NCI-H1092 (cell line): ENCODE results near the gene MOV10L1.

Experiments used
- DNase-seq: peaks from one replicate; lab custom pipeline; 2025; lab: John Stamatoyannopoulos, UW

Gene MOV10L1

GRCh38 chr22:50089682-50090411, at the start of gene MOV10L1:
MOV10L1 (plus strand) TSS chr22:50090006; CDS start chr22:50090089, 83 bp downstream.
- DNase-seq, result no peak

DNA sequence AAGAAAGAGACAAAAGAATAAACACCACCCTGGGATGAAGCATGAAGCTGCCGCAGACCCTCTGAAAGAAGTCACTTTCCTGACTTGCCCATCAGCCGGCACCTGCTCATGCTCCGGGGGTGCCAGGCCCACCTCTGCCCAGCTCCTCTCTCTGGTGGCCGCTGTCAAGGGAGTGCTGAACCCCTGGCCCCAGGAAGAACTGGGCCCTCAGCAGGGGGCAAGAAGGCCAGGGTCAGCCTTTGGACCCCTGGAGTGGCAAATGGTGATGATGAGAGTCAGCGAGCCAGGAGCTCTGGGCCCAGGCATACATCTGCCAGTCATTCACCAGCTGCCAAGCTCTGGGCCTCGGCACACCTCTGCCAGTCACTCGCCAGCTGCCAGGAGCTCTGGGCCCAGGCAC, 49.1 kb upstream of the MOV10L1 start:
- no peak for DNase-seq

- no peak for DNase-seq
Observed at GRCh38 chr22:50041361-50042065, 48.3 kb upstream of the MOV10L1 start.

DNA sequence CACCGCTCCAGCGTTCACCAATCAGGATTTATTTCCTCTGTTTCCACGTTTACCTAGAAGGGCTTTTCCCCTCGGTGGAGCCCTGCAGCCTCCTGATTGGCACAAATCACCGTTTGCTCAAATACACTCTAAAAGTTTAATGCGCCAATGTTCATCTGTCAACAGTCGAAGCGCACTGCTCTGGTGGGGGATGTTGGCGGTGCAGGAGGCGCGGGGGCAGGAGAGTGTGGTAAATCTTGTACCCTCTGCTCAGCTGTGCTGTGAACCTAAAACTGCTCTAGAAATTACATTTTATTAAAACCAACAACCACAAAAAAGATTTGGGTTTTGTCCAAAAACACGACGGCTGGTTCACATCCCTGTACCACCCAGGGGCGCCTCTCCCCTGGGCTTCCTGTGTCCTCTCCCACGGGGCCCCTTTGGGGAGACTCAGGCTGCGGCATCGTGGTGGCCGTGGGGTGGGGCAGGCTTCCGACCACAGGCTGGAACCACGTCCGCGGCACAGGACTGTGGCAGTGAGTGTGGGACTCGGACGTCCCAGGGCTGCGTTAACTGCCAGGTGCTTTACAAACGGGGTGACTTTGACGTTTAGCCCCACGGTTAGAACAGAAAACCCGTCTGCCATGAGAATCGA, 45.2 kb upstream of the MOV10L1 start:
- DNase-seq, result no peak

DNA sequence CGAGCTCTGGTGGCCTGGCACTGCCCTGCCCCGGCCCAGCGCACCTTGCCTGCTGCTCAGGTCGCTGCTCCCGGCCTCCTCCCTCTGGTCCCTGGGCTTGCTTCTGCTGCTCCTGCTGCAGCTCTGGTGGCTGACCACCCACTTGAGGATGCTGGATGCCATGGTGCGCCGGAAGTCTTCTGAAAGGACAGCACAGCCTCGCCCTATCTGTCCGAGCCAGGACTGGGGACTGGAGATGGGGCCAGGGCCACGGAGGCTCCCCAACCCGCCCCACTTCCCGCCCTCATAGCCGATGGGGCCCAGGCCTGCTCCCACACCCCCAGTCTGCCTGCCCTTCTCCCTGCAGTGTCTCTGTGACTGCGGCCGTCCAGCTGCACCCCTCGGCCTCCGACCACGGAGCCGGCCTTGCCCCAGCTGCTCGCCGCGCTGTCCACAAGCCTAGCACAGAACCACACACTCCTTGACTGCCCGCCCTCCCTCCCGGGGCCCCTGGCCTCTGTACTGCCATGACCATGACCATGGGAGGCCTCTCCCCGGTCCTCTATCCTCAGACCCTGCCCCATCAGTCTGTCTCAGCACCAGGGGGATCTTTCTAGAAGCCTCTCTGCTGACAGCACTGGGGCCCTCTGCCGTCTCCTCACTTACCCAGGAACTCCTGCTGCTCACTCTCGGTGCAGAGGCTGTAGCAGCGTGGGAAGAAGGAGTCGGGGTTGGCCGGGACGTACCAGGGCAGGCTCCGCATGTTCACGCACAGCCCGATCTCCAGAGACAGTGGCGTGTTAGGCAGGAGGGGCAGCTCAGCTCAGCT, 44.4 kb upstream of the MOV10L1 start:
- DNase-seq, result no peak

DNA sequence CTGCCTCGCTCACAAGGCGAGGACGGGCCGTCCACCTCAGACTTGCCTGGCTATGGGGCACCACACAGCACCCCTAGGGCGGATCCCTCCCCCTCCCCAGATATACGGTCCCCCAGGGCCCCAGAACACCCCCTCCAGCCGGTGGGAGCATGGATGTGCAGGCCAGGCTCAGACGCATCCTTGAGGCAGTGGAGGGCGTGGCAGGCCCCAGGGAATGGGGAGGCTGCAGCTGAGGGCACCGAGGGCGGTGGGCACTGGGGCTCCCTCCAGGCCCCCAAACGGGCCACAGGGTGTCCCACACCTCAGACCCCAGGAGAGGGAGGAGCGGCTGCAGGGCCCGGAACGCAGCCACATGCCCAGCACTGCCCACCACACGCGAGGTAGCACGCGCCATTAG, 43.8 kb upstream of the MOV10L1 start:
- DNase-seq, result no peak

DNA sequence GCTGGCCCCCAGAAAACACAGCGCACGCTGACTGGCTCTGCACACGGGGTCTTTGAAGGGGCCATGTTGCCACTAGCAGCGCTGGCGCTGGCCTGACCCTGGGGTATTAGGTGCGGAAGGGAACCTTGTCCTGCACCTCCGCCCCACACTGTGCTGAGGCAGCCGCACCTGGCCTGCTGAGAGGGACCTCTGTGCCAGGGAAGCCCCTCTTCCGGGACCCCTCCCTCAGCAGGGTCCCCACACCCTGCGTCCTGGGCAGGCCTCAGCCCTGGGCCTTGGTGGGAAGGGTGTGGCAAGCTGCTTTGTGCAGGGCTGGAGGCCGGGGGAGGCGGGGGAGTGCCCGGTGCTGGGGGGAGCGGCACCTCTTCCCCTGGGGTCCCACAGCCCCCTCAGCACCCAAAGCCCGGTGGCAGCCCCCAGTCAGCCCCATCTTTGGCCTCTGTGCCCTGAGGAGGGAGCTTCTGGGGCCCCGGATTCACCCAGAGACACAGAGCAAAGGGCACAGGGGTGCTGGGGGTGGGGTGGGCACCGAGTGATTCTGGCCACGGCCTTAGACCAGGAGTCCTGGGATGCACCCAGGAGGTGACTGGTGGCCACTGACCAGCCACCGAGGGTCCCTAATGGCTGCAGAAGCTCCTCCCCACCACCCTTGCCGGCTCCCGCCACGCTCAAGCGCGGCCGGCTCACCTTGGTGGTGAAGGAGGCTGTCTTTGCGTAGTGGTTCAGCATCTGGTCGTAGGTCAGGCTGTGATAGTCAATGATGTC, 43.1 kb upstream of the MOV10L1 start:
- DNase-seq, result no peak

DNA sequence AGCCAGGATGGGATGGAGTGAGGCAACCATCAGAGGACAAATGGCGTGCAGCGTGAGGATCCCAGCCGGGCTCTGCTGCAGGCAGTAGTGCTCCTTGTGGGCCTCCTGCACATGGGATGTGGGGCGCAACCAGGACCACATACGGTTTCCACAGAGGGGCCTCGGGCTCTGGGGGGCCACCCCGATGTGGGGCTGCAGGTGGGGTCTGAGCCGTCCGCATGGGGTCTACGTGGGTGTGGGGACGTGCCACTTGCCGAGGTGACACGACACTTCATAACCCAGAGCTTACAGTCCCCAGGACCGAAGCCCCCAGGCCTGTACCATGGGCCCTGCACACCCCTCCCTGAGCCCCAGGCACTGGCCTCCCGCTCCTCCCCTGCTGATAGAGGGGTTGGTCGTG, 42.5 kb upstream of the MOV10L1 start:
- no peak for DNase-seq

GRCh38 chr22:50048061-50048765, 41.6 kb upstream of the MOV10L1 start:
- no peak for DNase-seq

DNA sequence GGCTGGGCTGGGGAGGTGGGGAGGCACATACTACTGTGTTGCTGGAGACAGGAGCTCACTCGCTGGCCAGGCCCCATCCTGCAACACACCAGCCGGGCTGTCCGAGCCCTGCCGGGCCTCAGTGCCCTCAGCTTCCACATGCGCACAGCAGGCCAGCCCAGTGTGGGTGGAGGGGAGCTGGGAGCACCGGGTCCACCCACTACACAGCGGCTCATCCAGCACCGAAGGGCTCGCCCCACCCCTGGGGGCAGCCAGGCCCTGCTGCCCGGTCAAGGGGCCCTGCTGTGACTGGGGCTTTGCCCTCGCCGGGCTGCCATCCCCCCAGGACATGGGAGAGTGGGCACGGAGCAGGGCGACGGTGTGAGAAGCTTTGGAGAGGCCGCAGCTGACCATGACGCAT, 41.0 kb upstream of the MOV10L1 start:
- no peak for DNase-seq

GRCh38 chr22:50049299-50050195, 40.3 kb upstream of the MOV10L1 start:
- no peak for DNase-seq

- DNase-seq, result no peak
Observed at GRCh38 chr22:50051930-50052329, 37.9 kb upstream of the MOV10L1 start.

DNA sequence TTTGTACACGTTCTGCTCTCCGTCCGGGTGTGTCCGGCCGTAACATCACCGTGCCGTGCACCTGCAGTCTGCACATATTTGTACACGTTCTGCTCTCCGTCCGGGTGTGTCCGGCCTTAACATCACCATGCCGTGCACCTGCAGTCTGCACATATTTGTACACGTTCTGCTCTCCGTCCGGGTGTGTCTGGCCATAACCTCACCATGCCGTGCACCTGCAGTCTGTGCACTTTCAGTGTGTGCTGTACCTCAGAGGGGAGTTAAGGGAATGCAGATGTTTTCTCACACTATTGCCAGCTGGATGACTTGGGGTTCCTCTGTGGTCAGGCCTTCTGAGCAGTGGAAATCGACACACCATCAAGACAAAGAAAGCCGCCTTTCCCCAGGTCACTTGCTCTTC, 35.9 kb upstream of the MOV10L1 start:
- no peak for DNase-seq

DNA sequence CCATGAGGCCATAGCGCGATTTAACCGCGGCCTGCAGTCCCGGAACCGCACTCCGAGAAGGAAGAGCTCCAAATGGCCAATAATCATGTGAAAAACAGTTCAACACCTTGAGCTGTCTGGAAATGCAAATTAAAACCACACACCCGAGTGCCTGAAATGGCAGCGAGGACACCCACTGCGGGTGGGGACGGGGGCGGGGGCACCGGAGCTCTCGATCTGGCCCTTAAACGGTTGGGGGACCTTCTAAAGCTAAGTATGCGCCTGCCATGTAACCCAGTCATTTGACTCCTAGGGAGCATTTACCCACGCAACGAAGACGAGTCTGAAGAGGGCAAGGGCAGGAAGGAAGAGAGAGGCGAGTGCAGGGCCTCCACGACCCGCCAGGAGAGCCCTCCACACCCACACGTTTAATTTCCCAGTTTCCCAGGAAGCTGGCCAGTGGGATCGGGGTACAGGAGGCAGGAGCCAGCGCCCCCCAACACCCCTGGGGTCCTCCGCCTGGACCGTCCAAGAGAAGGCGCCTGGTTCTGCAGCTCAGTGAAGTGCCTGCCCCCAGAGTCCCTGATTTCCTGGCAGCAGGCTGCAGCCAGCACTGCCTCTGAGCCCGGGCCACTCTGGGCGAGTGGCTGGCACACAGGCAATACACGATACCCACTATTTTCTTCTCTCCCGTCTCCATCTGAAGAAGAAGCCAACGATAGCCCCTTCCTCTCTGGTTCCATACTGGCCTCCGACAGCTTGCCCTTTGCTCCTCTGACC, 33.4 kb upstream of the MOV10L1 start:
- no peak for DNase-seq

GRCh38 chr22:50057278-50058060, 32.3 kb upstream of the MOV10L1 start:
- DNase-seq, result no peak

DNA sequence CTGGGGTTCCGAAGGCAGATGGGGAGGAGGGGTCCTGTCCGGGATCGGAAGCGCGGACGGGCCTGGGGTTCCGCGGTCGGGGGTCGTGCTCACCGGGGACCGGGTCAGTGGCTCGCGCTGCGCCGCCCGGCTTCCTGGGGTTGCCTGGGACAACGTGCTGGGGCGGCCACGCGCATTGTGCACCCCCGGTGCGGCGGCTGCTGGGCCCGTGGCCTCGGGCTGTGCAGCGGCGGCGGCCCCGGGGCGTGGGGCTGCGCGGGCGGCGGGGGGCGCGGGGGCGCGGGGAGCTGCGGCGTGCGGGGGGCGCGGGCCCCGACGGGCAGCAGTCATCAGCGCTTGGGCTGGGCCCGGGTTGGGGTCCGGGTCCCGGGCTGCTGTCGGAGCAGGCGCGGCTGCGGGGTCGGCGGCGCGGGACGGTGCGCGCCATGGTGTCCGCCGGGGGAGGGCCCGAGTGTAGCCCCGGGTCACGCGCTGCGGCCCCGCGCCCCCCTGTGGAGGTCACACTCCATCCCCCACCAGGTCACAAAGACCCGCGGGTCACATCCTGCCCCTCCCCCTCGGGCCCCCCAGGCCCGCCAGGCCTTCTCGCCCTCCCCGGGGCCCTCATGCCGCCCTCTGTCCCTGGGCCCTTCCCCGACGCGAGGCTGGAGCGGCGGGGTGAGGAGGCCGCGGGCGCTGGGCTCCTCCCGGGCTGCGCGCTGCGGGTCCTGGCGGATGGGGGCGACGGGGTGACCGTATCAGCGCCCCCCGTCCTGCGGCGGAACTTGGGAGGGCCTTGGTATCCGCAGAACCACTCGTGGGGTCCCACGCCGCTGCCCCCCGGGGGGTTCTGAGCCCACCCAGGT, 31.5 kb upstream of the MOV10L1 start, which contains the start of gene TTLL8:
Gene TTLL8 (minus strand): TSS at position 238 of the 845 bp plus-strand sequence.
- no peak for DNase-seq
